ENCODE measurements around the gene MET. TPM values are rescaled to one million over a fixed set of nuclear protein-coding genes. Genes with fewer than 3 reads are reported as not detected.

The MET gene
- total and polyA plus RNA-seq, 2 of the 8 experiments (the other 6 are each of a cell fraction or from before 2014, with no cell fraction given), result 3.5 to 12.9 TPM

- no peak for FAIRE-seq
- Histone ChIP-seq H3K79me2 (ENCODE audit: control insufficient read depth in 1 of 2, insufficient read depth in 2 of 2, low read length in 2 of 2) (no peaks in the 10 kb centered on the region), H3K18ac (ENCODE audit: extremely low read depth, low read length) (no peak overlapping the region), H2BK12ac (ENCODE audit: low read depth, low read length) (no peak overlapping the region), H4K20me1 (replicated peaks in 1 of 2; ENCODE audit: control insufficient read depth in 1 of 2, insufficient read depth in 2 of 2, low read length in 2 of 2) (no peaks in the 10 kb centered on the region), H2BK15ac (ENCODE audit: low read length) (no peak overlapping the region), H3K36me3 (ENCODE audit: control insufficient read depth in 2 of 4, insufficient read depth in 4 of 4, low read length in 3 of 4) (no peaks in the 10 kb centered on the region), H2BK20ac (ENCODE audit: low read length) (no peak overlapping the region), H2AK5ac (ENCODE audit: low read depth, low read length) (no peak overlapping the region), H3K56ac (replicated peaks; ENCODE audit: insufficient read length, low read depth, low read length) (no peak overlapping the region), H3K9ac (replicated peaks in 1 of 4; ENCODE audit: extremely low read depth in 1 of 4, low read depth in 3 of 4, low read length in 3 of 4) (no peak overlapping the region), H3K23ac (ENCODE audit: insufficient read length) (no peak overlapping the region), H3K4ac (replicated peaks; ENCODE audit: insufficient read length, low read depth, low read length) (no peak overlapping the region), H3K23me2 (ENCODE audit: low read depth, low read length) (no peaks in the 10 kb centered on the region), H2BK120ac (replicated peaks; ENCODE audit: low read depth, low read length) (no peak overlapping the region), H2AFZ (ENCODE audit: low read length) (no peak overlapping the region), H4K5ac (ENCODE audit: insufficient read length, low read depth, low read length) (no peak overlapping the region), H3K4me1 (replicated peaks in 1 of 4; ENCODE audit: control insufficient read depth in 3 of 4, insufficient read depth in 4 of 4, low read length in 3 of 4) (peaks cover 0 to 6% (median 5%) of the 10 kb centered on the region in 4 experiments; a peak in 3 of 7 replicates), H3K4me2 (ENCODE audit: insufficient read depth in 1 of 2, low read depth in 2 of 2, low read length in 2 of 2) (no peak overlapping the region), H3K4me3 (ENCODE audit: extremely low read depth in 1 of 4, insufficient read depth in 2 of 4, low read depth in 3 of 4, low read length in 4 of 4) (no peak overlapping the region), H4K91ac (replicated peaks; ENCODE audit: insufficient read length, low read length) (no peak overlapping the region), H3K27ac (ENCODE audit: low read depth, low read length) (no peak overlapping the region), H3K14ac (ENCODE audit: insufficient read length) (no peak overlapping the region), H4K8ac (ENCODE audit: extremely low read depth, insufficient read depth, low read length) (no peak overlapping the region), H3K9me3 (ENCODE audit: insufficient read depth in 2 of 2, low read depth in 1 of 2, low read length in 1 of 2) (no peaks in the 10 kb centered on the region), H3K27me3 (replicated peaks in 1 of 4; ENCODE audit: control insufficient read depth in 3 of 4, extremely low read depth in 1 of 4, insufficient read depth in 3 of 4, low read length in 3 of 4) (peaks cover 0 to 14% (median 6%) of the 10 kb centered on the region in 4 experiments; a peak in 4 of 7 replicates), H3K79me1 (ENCODE audit: low read depth, low read length) (no peaks in the 10 kb centered on the region), H2BK5ac (ENCODE audit: low read depth, low read length) (no peak overlapping the region)
- TF ChIP-seq EGR1 (IDR thresholded peaks at IDR 0.05; ENCODE audit: borderline replicate concordance, low read depth, low read length), result no peak
- 94% methylated on average over 3 of the region's 3 CpGs; no CpG with 5 or more reads in 1 of the 2 experiments for WGBS, 2 experiments (ENCODE audit: extremely low coverage in 1 of 2, insufficient coverage in 1 of 2, insufficient read length in 1 of 2, insufficient replicate concordance in 2 of 2, low coverage in 1 of 2, low lambda C conversion rate in 2 of 2, missing lambda C conversion rate in 1 of 2)
- no peak for DNase-seq (ENCODE audit: low read depth in 1 of 2, low spot score in 2 of 2)
- POLR2A ChIA-PET (ENCODE audit: partially characterized antibody), result no interaction called here
- CTCF ChIA-PET (ENCODE audit: partially characterized antibody), result interaction anchor here (0.6 to 2.8 kb wide), 4 partner anchors 9 to 337 kb away, joined by 3 to 9 read pairs (median 4); no protein-coding TSS in a partner anchor
These were observed 105.8 kb downstream of the MET start for GRCh38 chr7:116777651-116778281.
